ENCODE measurements around the gene ZWINT.

Gene ZWINT

DNA sequence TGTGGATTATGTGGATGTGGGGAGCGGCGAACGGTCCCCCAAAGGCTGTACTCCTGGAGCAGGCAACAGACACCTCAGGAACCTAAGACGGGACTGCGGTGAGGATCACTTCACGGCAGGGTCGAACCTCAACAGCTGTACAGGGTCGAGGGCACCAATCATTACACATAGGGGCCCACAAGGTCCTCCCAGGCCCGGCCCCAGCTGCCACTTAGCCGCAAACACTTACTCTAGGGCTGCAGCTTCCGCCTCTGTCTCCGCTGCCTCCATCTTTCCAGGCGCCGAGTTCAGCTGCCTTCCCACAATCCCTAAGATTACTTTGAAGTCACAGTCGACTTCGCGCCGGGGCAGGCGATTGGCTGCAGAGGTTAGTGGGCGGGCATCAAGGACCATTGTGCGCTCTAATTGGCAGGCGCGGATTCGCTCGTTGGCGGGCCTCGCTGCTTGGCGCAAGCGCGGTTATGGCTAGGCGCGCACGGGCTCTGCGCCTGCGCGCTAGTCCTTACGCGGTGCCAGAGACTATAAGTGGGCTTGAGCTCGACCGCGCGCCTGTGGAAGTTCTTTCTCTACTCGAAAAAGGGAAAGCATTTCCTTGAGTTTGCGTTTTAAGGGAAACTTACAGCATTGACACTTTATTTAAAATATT is at the start of gene ZWINT:
Gene ZWINT (minus strand): TSS at position 293 of the 646 bp plus-strand sequence. CDS start 23 bp downstream, at position 270.
- DNase-seq, result peak; percentile 97

DNA sequence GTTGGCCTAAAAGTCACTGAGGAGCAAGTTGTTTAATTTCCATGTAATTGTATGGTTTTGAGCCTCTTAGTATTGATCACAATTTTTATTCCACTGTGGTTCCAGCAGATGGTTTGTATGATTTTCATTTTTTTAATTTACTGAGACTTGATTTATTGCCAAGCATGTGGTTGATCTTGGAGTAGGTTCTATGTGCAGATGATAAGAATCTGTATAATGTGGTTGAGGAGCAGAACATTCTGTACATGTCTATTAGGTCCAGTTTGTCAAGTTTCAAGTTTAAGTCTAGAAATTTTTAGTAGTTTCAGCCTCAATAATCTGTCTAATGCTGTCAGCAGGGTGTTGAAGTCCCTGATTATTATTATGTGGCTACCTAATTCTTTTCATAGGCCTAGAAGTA is 22.7 kb upstream of the ZWINT start:
- no peak for DNase-seq

DNA sequence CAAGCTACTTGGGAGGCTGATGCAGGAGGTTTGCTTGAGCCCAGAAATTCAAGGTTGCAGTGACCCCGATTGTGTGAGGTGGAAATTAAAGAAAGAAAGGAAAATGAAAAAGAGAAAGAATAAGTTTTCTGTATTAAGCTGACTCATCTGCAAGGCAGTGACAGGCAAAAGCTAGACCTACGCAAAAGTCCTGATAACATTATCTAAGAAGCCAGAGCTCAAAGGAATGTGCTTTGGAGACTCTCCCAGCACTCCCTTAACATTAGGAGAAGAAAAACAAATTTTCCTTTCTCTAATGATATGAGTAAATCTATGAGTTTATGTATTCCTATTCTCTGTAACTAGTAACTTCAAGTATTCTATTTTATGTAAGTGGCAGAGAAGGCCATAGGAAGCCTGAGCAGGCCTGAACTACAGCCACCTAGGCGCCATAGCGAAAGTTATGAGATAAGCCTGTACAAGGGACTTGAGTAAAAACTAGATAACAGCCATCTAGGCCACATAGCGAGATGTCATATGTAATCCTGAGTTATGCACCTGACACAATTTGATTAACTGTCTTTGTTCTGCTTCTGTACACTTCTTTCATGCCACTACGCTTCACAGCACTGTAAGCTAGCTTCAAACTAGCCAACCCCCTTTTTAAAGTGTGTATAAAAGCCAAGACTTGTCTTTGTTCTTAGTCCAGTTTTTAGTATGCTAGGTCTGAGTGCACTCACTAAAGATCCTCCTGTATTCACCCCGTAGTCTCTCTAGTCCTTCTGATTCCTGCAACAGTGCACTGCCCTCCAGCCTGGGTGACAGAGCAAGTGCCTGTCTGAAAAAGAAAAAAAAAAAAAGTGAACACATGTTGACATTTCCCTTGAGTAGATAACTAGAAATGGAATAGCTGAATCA is 9.4 kb upstream of the ZWINT start:
- peak; percentile 44 for DNase-seq

- no peak for DNase-seq
These were observed 484 bp downstream of the ZWINT start for GRCh38 chr10:56360583-56360966.

DNA sequence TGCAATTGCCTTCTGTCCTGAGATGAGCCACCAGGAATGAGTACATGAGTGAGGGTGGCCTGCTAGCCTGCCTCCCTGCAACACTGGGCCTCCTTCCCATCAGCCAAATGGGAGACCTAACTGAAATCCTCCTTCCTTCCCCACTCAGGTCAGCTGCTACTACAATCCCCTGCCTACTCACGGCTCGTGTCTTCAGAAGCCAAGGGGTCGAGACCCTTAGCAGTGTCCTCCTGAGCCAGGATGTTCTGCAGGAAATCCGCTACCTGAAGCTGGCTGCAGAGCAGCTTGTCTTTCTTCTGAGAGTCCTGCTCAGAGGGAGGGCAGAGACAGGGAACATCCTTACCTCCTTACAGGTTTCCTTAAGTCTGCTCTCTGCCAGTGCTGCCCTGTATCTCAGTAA is 1.2 kb downstream of the ZWINT start:
- DNase-seq, result no peak

- no peak for DNase-seq
These were observed 4.0 kb downstream of the ZWINT start for GRCh38 chr10:56357018-56357417.

DNA sequence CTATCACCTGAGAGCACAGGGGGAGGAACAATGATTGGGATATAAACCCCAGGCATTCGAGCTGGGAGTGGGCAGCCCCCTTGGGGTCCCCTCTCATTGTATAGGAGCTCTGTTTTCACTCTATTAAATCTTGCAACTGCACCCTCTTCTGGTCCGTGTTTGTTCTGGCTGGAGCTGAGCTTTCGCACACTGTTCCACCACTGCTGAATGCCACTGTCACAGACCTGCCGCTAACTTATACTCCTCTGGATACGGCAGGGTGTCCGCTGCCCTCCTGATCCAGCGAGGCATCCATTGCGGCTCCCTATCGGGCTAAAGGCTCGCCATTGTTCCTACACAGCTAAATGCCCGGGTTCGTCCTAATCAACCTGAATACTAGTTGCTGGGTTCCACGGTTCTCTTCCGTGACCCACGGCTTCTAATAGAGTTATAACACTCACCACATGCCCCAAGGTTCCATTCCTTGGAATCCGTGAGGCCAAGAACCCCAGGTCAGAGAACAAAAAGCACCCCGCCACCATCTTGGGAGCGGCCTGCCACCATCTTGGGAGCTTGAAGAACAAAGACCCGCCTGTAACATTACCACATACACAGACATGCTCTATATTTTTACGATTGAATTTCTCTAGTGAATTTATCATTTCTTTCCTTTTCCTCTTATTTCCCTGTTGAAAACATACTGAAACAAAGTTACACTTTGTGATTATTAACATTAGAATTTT is 9.0 kb downstream of the ZWINT start:
- DNase-seq, result no peak

DNA sequence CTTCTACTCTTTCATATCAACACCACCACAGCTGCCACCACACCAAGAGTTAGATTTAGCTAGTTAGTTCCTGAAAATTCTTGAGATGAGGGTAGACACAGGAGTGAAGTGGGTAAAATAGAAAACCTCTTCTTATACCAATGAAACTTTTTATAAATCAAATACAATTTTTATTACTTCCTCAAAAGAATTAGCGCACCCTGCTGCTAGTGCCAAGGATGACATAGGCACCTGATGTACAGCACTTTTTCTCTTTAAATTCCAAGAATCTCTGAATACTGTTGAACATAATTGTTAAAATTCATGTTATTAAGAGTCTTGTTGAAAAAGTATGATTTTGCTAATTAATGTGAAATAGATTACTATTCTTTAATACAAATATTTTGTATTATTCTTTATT is 11.4 kb downstream of the ZWINT start:
- DNase-seq, result peak; percentile 39

- DNase-seq, result no peak
These were observed 13.0 kb downstream of the ZWINT start for GRCh38 chr10:56348101-56348500.

- DNase-seq, result no peak
These were observed 14.1 kb downstream of the ZWINT start for GRCh38 chr10:56346845-56347415.

GRCh38 chr10:56341612-56342011 is 19.4 kb downstream of the ZWINT start:
- no peak for DNase-seq

DNA sequence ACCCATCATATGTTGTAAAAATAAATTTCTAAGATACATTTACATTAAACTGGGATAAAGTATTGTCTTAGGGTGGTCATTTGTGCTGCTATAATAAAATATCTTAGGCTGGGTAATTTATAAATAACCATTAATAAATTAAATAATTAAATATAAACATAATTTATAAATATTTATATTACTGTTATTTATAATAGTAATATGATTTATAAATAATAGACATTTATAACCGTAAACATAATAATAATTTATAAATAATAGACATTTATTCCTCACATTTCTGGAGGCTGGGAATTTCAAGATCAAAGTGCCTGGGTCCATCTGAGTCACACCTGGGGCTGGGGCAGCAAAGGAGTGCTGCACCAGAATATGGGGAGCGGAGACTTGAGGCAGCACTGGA is 31.1 kb downstream of the ZWINT start:
- DNase-seq, result no peak

DNA sequence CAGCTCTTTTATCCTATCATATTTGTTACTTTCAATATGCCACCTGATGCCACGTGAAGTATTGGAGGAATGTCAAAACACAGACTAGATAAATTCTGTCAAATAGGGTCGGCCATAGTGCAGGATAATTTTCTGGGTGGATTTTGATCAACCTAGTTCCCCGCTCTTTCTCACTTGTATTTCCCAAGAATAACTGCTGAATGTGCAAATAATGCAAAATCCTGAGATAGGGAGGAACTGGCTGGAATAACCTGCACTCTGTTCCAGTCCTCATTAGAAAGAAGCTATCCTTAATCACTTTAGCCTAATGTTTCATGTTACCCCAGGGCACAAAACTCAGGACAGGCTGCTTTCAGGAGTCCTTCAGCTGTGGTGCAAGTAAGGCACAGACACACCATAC is 33.9 kb downstream of the ZWINT start:
- DNase-seq, result no peak

GRCh38 chr10:56319386-56319785 is 41.7 kb downstream of the ZWINT start:
- peak; percentile 90 for DNase-seq

DNA sequence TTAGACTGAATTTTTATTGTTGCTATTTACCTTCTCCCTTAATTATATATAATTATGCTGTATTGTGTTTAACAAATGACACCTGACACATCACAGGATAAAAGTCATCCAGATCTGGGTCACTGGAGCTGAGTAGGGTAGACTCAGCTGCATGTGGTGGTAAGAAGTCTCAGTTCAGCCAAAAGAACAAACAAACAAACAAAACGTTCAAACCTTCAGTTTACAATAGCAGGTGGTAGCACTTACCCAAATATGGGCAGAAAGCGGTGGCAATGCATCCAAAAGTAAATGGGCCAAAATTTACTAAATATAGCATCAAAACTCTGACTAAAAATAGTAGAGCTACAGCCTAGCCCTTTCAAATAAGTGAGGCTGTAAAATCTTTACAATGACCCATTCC is 42.2 kb downstream of the ZWINT start:
- no peak for DNase-seq

GRCh38 chr10:56317603-56318002 is 43.5 kb downstream of the ZWINT start:
- no peak for DNase-seq

- peak; percentile 41 for DNase-seq
These were observed 44.5 kb downstream of the ZWINT start for GRCh38 chr10:56316603-56317002.
